GM12878 (cell line): ENCODE measurements around the gene TRPC1.

Source experiments
- ETV6 ChIP-seq, 2 experiments: fragments of 450-650 bp in 1 of 2; IDR thresholded peaks in 1 of 2; conservative IDR thresholded peaks in 1 of 2; 2 replicates each; pipeline ENCODE4 v1.6.1; 2014; ENCODE audit warnings: antibody characterized with exemption in 1 of 2, borderline replicate concordance in 1 of 2, low read depth in 1 of 2, mild to moderate bottlenecking in 1 of 2, moderate library complexity in 1 of 2
- POLR2A ChIP-seq: IDR thresholded peaks from 2 replicates; pipeline ENCODE4 v1.6.1; 2011; ENCODE audit warnings: low read depth, mild to moderate bottlenecking, low read length
- POU2F2 ChIP-seq: IDR thresholded peaks from 3 replicates; pipeline ENCODE4 v1.6.1; 2011; ENCODE audit warnings: low read depth, mild to moderate bottlenecking, low read length, borderline replicate concordance
- RAD21 ChIP-seq: IDR thresholded peaks from 2 replicates; pipeline ENCODE4 v1.6.1; 2011; ENCODE audit warnings: mild to moderate bottlenecking, low read depth, low read length, moderate library complexity; ENCODE audit not compliant: insufficient read depth
- SUZ12 ChIP-seq: fragments of 200-600 bp; sonication (generic); IDR thresholded peaks from one replicate; pipeline ENCODE4 v1.6.1; 2018; ENCODE audit warnings: antibody characterized with exemption, mild to moderate bottlenecking; ENCODE audit not compliant: unreplicated experiment
- TCF12 ChIP-seq: IDR thresholded peaks from 2 replicates; pipeline ENCODE4 v1.6.1; 2011; ENCODE audit warnings: low read depth, mild to moderate bottlenecking, low read length
- ZNF384 ChIP-seq: IDR thresholded peaks from 2 replicates; pipeline ENCODE4 v1.6.1; 2012; ENCODE audit warnings: low read depth, mild to moderate bottlenecking, low read length, improper control_type of control experiment, borderline replicate concordance
- ZNF622 ChIP-seq: fragments of 450-650 bp; IDR thresholded peaks from 2 replicates; pipeline ENCODE4 v1.6.1; 2017; ENCODE audit warnings: mild to moderate bottlenecking, inconsistent platforms
- TF ChIP-seq, protein P1 (sequence below), 3 experiments: IDR thresholded peaks in 2 of 3; conservative IDR thresholded peaks in 1 of 3; 2 replicates each; pipeline ENCODE4 v1.5.1; 2011; ENCODE audit warnings: low read depth in 3 of 3, low read length in 3 of 3, mild to moderate bottlenecking in 3 of 3, control low read depth in 2 of 3, moderate library complexity in 2 of 3, inconsistent platforms in 1 of 3, mixed read lengths in 1 of 3; ENCODE audit not compliant: control insufficient read depth in 2 of 3, insufficient read depth in 1 of 3; ENCODE audit errors: extremely low read depth in 1 of 3
- TF ChIP-seq, protein P2 (sequence below): fragments of 450-650 bp; IDR thresholded peaks from 2 replicates; pipeline ENCODE4 v1.6.1; 2016; ENCODE audit warnings: mild to moderate bottlenecking
- TF ChIP-seq, protein P3 (sequence below): fragments of 150-350 bp; IDR thresholded peaks from 2 replicates; pipeline ENCODE4 v1.6.1; 2016; ENCODE audit warnings: low read depth, low read length
- TF ChIP-seq, protein P4 (sequence below): IDR thresholded peaks from 2 replicates; pipeline ENCODE4 v1.6.1; 2012; ENCODE audit warnings: low read length, inconsistent platforms
- TF ChIP-seq, protein P5 (sequence below): IDR thresholded peaks from 2 replicates; pipeline ENCODE4 v1.6.1; 2012; ENCODE audit warnings: low read depth, low read length, improper control_type of control experiment
- TF ChIP-seq, protein P6 (sequence below): IDR thresholded peaks from 2 replicates; pipeline ENCODE4 v1.6.1; 2012; ENCODE audit warnings: mild to moderate bottlenecking, low read depth, low read length

DNA sequence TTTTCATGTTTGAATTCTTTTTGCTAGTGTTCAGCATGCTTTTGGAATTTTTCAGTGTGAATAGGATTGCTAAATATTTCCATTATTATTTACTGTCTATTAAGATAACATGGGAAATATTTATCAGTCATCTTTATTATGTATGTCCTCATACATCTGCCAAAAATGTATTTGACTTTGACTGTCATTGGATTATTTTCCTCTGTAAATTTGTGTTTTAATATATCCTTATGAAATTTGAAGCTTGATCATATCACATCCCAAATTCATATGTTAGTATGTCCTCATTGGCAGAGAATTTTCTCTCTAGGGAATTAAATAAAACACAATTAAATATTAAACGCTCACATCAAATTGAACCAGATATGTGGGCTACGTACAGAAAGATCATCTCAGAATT is 32.3 kb upstream of the TRPC1 start:
- TF ChIP-seq, protein P1, sequence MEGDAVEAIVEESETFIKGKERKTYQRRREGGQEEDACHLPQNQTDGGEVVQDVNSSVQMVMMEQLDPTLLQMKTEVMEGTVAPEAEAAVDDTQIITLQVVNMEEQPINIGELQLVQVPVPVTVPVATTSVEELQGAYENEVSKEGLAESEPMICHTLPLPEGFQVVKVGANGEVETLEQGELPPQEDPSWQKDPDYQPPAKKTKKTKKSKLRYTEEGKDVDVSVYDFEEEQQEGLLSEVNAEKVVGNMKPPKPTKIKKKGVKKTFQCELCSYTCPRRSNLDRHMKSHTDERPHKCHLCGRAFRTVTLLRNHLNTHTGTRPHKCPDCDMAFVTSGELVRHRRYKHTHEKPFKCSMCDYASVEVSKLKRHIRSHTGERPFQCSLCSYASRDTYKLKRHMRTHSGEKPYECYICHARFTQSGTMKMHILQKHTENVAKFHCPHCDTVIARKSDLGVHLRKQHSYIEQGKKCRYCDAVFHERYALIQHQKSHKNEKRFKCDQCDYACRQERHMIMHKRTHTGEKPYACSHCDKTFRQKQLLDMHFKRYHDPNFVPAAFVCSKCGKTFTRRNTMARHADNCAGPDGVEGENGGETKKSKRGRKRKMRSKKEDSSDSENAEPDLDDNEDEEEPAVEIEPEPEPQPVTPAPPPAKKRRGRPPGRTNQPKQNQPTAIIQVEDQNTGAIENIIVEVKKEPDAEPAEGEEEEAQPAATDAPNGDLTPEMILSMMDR (IDR thresholded peaks at IDR 0.05 in 2 of 3, conservative IDR thresholded peaks at IDR 0.05 in 1 of 3; ENCODE audit: control insufficient read depth in 2 of 3, extremely low read depth in 1 of 3, insufficient read depth in 1 of 3, low read depth in 3 of 3, low read length in 3 of 3) = no peak
- TF ChIP-seq, protein P2, sequence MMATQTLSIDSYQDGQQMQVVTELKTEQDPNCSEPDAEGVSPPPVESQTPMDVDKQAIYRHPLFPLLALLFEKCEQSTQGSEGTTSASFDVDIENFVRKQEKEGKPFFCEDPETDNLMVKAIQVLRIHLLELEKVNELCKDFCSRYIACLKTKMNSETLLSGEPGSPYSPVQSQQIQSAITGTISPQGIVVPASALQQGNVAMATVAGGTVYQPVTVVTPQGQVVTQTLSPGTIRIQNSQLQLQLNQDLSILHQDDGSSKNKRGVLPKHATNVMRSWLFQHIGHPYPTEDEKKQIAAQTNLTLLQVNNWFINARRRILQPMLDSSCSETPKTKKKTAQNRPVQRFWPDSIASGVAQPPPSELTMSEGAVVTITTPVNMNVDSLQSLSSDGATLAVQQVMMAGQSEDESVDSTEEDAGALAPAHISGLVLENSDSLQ = no peak
- TF ChIP-seq RAD21 = no peak
- no peak for TF ChIP-seq ETV6 (conservative IDR thresholded peaks at IDR 0.05 in 1 of 2, IDR thresholded peaks at IDR 0.05 in 1 of 2; ENCODE audit: borderline replicate concordance in 1 of 2, low read depth in 1 of 2)
- TF ChIP-seq, protein P3, sequence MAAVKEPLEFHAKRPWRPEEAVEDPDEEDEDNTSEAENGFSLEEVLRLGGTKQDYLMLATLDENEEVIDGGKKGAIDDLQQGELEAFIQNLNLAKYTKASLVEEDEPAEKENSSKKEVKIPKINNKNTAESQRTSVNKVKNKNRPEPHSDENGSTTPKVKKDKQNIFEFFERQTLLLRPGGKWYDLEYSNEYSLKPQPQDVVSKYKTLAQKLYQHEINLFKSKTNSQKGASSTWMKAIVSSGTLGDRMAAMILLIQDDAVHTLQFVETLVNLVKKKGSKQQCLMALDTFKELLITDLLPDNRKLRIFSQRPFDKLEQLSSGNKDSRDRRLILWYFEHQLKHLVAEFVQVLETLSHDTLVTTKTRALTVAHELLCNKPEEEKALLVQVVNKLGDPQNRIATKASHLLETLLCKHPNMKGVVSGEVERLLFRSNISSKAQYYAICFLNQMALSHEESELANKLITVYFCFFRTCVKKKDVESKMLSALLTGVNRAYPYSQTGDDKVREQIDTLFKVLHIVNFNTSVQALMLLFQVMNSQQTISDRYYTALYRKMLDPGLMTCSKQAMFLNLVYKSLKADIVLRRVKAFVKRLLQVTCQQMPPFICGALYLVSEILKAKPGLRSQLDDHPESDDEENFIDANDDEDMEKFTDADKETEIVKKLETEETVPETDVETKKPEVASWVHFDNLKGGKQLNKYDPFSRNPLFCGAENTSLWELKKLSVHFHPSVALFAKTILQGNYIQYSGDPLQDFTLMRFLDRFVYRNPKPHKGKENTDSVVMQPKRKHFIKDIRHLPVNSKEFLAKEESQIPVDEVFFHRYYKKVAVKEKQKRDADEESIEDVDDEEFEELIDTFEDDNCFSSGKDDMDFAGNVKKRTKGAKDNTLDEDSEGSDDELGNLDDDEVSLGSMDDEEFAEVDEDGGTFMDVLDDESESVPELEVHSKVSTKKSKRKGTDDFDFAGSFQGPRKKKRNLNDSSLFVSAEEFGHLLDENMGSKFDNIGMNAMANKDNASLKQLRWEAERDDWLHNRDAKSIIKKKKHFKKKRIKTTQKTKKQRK = no peak
- TF ChIP-seq, protein P4, sequence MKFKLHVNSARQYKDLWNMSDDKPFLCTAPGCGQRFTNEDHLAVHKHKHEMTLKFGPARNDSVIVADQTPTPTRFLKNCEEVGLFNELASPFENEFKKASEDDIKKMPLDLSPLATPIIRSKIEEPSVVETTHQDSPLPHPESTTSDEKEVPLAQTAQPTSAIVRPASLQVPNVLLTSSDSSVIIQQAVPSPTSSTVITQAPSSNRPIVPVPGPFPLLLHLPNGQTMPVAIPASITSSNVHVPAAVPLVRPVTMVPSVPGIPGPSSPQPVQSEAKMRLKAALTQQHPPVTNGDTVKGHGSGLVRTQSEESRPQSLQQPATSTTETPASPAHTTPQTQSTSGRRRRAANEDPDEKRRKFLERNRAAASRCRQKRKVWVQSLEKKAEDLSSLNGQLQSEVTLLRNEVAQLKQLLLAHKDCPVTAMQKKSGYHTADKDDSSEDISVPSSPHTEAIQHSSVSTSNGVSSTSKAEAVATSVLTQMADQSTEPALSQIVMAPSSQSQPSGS = no peak
- TF ChIP-seq POLR2A = no peak
- TF ChIP-seq ZNF622 = no peak
- TF ChIP-seq SUZ12 = no peak
- no peak for TF ChIP-seq POU2F2
- TF ChIP-seq, protein P5, sequence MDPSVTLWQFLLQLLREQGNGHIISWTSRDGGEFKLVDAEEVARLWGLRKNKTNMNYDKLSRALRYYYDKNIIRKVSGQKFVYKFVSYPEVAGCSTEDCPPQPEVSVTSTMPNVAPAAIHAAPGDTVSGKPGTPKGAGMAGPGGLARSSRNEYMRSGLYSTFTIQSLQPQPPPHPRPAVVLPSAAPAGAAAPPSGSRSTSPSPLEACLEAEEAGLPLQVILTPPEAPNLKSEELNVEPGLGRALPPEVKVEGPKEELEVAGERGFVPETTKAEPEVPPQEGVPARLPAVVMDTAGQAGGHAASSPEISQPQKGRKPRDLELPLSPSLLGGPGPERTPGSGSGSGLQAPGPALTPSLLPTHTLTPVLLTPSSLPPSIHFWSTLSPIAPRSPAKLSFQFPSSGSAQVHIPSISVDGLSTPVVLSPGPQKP = no peak
- TF ChIP-seq TCF12 = no peak
- TF ChIP-seq ZNF384 = no peak
- TF ChIP-seq, protein P6, sequence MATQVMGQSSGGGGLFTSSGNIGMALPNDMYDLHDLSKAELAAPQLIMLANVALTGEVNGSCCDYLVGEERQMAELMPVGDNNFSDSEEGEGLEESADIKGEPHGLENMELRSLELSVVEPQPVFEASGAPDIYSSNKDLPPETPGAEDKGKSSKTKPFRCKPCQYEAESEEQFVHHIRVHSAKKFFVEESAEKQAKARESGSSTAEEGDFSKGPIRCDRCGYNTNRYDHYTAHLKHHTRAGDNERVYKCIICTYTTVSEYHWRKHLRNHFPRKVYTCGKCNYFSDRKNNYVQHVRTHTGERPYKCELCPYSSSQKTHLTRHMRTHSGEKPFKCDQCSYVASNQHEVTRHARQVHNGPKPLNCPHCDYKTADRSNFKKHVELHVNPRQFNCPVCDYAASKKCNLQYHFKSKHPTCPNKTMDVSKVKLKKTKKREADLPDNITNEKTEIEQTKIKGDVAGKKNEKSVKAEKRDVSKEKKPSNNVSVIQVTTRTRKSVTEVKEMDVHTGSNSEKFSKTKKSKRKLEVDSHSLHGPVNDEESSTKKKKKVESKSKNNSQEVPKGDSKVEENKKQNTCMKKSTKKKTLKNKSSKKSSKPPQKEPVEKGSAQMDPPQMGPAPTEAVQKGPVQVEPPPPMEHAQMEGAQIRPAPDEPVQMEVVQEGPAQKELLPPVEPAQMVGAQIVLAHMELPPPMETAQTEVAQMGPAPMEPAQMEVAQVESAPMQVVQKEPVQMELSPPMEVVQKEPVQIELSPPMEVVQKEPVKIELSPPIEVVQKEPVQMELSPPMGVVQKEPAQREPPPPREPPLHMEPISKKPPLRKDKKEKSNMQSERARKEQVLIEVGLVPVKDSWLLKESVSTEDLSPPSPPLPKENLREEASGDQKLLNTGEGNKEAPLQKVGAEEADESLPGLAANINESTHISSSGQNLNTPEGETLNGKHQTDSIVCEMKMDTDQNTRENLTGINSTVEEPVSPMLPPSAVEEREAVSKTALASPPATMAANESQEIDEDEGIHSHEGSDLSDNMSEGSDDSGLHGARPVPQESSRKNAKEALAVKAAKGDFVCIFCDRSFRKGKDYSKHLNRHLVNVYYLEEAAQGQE = no peak
